Hindlimb muscle (tissue), 1 donor: ENCODE measurements around the gene PIGK. TPM values are rescaled to one million over a fixed set of nuclear protein-coding genes. Genes with fewer than 3 reads are reported as not detected.
"Not testable (repeated sequence)": the region's sequence is repeated elsewhere in the genome, so short reads cannot be mapped to it uniquely, and the experiment has no call there.

Source experiments
- DNase-seq: peaks from one replicate; pipeline ENCODE4 v3.0.0-alpha.2; 2013
- polyA plus RNA-seq: library from polyadenylated mRNA; unstranded; fragments of 120-200 nt; gene quantifications from one replicate; pipeline ENCODE4 v1.2.1, GENCODE V29; 2013; ENCODE audit not compliant: insufficient read length

The PIGK gene
- polyA plus RNA-seq, 1 donor, result 21.8 TPM

GRCh38 chr1:77193951-77194350, 25.3 kb downstream of the PIGK start:
- DNase-seq, result no peak

- no peak for DNase-seq
These were observed 30.5 kb downstream of the PIGK start for GRCh38 chr1:77188770-77189169.

GRCh38 chr1:77186907-77187306, 32.3 kb downstream of the PIGK start:
- DNase-seq, result not testable (repeated sequence)

GRCh38 chr1:77182083-77182482, 37.1 kb downstream of the PIGK start:
- no peak for DNase-seq

- DNase-seq, result no peak
These were observed 39.6 kb downstream of the PIGK start for GRCh38 chr1:77179632-77180031.

- no peak for DNase-seq
These were observed 43.9 kb downstream of the PIGK start for GRCh38 chr1:77175230-77175844.

GRCh38 chr1:77170687-77171086, 48.5 kb downstream of the PIGK start:
- peak; percentile 32 for DNase-seq

GRCh38 chr1:77168358-77168757, 50.9 kb downstream of the PIGK start:
- DNase-seq, result no peak

GRCh38 chr1:77164434-77164944, 54.7 kb downstream of the PIGK start:
- DNase-seq, result no peak

GRCh38 chr1:77159706-77160105, 59.5 kb downstream of the PIGK start:
- not testable (repeated sequence) for DNase-seq

- DNase-seq, result no peak
These were observed 63.0 kb downstream of the PIGK start for GRCh38 chr1:77156214-77156613.

GRCh38 chr1:77146270-77146669, 73.0 kb downstream of the PIGK start:
- DNase-seq, result no peak

GRCh38 chr1:77143529-77144121, 75.6 kb downstream of the PIGK start:
- no peak for DNase-seq

GRCh38 chr1:77139389-77139788, 79.8 kb downstream of the PIGK start:
- no peak for DNase-seq

GRCh38 chr1:77134359-77134758, 84.9 kb downstream of the PIGK start:
- DNase-seq, result no peak

- no peak for DNase-seq
These were observed 85.4 kb downstream of the PIGK start for GRCh38 chr1:77133731-77134358.

- peak; percentile 46 for DNase-seq
These were observed 92.9 kb downstream of the PIGK start for GRCh38 chr1:77126307-77126706.

- DNase-seq, result no peak
These were observed 97.7 kb downstream of the PIGK start for GRCh38 chr1:77121503-77121902.

- DNase-seq, result peak; percentile 20
These were observed 98.3 kb downstream of the PIGK start for GRCh38 chr1:77120950-77121349.

GRCh38 chr1:77118712-77119111, 100.5 kb downstream of the PIGK start:
- DNase-seq, result no peak

- no peak for DNase-seq
These were observed 114.6 kb downstream of the PIGK start for GRCh38 chr1:77104672-77105071.

- DNase-seq, result no peak
These were observed 115.7 kb downstream of the PIGK start for GRCh38 chr1:77103486-77103885.

- no peak for DNase-seq
These were observed 118.4 kb downstream of the PIGK start for GRCh38 chr1:77100875-77101274.
